Fibroblast of lung (primary cell): Measurements from ENCODE around the gene AIMP1. TPM values are rescaled to one million over a fixed set of nuclear protein-coding genes. Genes with fewer than 3 reads are reported as not detected.

ENCODE experiments used
- DNase-seq, 2 donors: peaks; one replicate each; pipeline versions ENCODE4 v3.0.0 to v3.0.0-alpha.2; 2010; ENCODE audit warnings: low read depth in 2 of 2
- H2AFZ ChIP-seq: 2 replicates; pipeline ENCODE4 v1.5.1; 2012; ENCODE audit warnings: low read length, control low read depth, inconsistent platforms
- H3K27ac ChIP-seq: 2 replicates; pipeline ENCODE4 v1.5.1; 2011; ENCODE audit warnings: low read length, control low read depth; ENCODE audit not compliant: insufficient read depth
- H3K27me3 ChIP-seq: 2 replicates; pipeline ENCODE4 v1.5.1; 2011; ENCODE audit warnings: mild to moderate bottlenecking, low read length; ENCODE audit not compliant: control insufficient read depth, insufficient read depth
- H3K36me3 ChIP-seq: 2 replicates; pipeline ENCODE4 v1.5.1; 2011; ENCODE audit warnings: low read length; ENCODE audit not compliant: control insufficient read depth, insufficient read depth
- H3K4me1 ChIP-seq: 2 replicates; pipeline ENCODE4 v1.5.1; 2011; ENCODE audit warnings: low read length; ENCODE audit not compliant: control insufficient read depth, insufficient read depth; ENCODE audit errors: extremely low read depth
- H3K4me2 ChIP-seq: 2 replicates; pipeline ENCODE4 v1.5.1; 2011; ENCODE audit warnings: low read length, control low read depth; ENCODE audit not compliant: insufficient read depth; ENCODE audit errors: extremely low read depth
- H3K4me3 ChIP-seq, 4 experiments: fragments of 200-600 bp in 1 of 4; sonication (generic) in 1 of 4; replicated peaks in 1 of 4; 2 replicates each; pipeline ENCODE4 v1.5.1; 2011 to 2016; ENCODE audit warnings: low read length in 4 of 4, low read depth in 3 of 4, mild to moderate bottlenecking in 3 of 4, control low read depth in 2 of 4, inconsistent platforms in 1 of 4, mixed read lengths in 1 of 4; ENCODE audit not compliant: insufficient read depth in 1 of 4; ENCODE audit errors: control extremely low read depth in 1 of 4
- H3K79me2 ChIP-seq: 2 replicates; pipeline ENCODE4 v1.5.1; 2012; ENCODE audit warnings: mild to moderate bottlenecking, low read length, inconsistent platforms; ENCODE audit not compliant: control insufficient read depth, insufficient read depth
- H3K9ac ChIP-seq: 2 replicates; pipeline ENCODE4 v1.5.1; 2011; ENCODE audit warnings: mild to moderate bottlenecking, low read length, control low read depth; ENCODE audit not compliant: insufficient read depth
- H3K9me3 ChIP-seq: 2 replicates; pipeline ENCODE4 v1.5.1; 2012; ENCODE audit warnings: low read depth, low read length; ENCODE audit not compliant: control insufficient read depth, insufficient read depth
- H4K20me1 ChIP-seq: 2 replicates; pipeline ENCODE4 v1.5.1; 2011; ENCODE audit warnings: low read length; ENCODE audit not compliant: control insufficient read depth, insufficient read depth; ENCODE audit errors: extremely low read depth
- CTCF ChIP-seq, 2 donors: IDR thresholded peaks in 1 of 2; conservative IDR thresholded peaks in 1 of 2; 1 replicate in 1 of 2; 2 replicates in 1 of 2; pipeline ENCODE4 v1.5.1; 2011 to 2012; ENCODE audit warnings: low read length in 2 of 2, control low read depth in 1 of 2, inconsistent platforms in 1 of 2, low read depth in 1 of 2, mild to moderate bottlenecking in 1 of 2
- EZH2 ChIP-seq: IDR thresholded peaks from 2 replicates; pipeline ENCODE4 v1.5.1; 2012; ENCODE audit warnings: low read length, control low read depth, mild to moderate bottlenecking; ENCODE audit errors: missing control alignments
- polyA plus RNA-seq, 2 donors: library from polyadenylated mRNA; depleted of rRNA in 1 of 2; stranded (reverse) in 1 of 2; unstranded in 1 of 2; fragments of >200 nt; gene quantifications; 2 replicates each; pipeline ENCODE4 v1.2.1, GENCODE V29; 2011 to 2012; ENCODE audit warnings: missing spikeins in 1 of 2
- total RNA-seq: library from RNA; depleted of rRNA; stranded (reverse); fragments of >200 nt; gene quantifications from 2 replicates; pipeline ENCODE4 v1.2.1, GENCODE V29; 2014

AIMP1 gene
- total and polyA plus RNA-seq, 2 donors (not counting 1 experiment from before 2014, with no cell fraction given) = 28.2 to 48.4 TPM

DNA sequence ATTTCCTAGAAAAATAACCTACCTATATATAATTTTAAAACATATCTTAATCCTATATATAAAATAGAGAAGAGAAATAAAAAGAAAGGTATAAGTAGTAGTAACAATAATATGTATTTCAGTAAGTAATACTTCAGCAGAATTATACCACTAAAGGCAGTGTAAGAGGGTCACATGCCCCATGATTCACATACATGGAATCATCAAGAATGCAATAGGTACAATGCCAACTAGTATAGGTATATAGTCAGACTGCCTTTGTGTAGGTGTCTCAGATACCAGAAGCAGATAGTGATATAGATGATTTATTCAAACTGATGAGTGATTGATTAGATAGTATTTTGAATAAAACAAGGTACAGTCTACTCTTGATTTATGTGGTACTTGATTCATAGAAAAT lies 9.4 kb downstream of the AIMP1 start:
- Histone ChIP-seq H3K27ac (no peak overlapping the region), H3K9ac (no peak overlapping the region), H4K20me1 (no peaks in the 10 kb centered on the region), H3K27me3 (no peaks in the 10 kb centered on the region), H3K4me1 (no peaks in the 10 kb centered on the region), H3K4me3 (no peak overlapping the region), H3K79me2 (peaks cover 5% of the 10 kb centered on the region), H3K4me2 (no peak overlapping the region), H3K36me3 (no peaks in the 10 kb centered on the region), H3K9me3 (no peaks in the 10 kb centered on the region), H2AFZ (no peak overlapping the region)
- TF ChIP-seq EZH2 (no peak), CTCF (conservative IDR thresholded peaks at IDR 0.05 in 1 of 2, IDR thresholded peaks at IDR 0.05 in 1 of 2; ENCODE audit: low read depth in 1 of 2, low read length in 2 of 2) (no peak)
- peak in 1 of 2 donors; percentile 23 for DNase-seq

GRCh38 chr4:106329041-106329618 lies 12.8 kb downstream of the AIMP1 start:
- DNase-seq = peak; percentile 43 to 60
- H4K20me1 ChIP-seq = no peaks in the 10 kb centered on the region
- H3K9ac ChIP-seq = no peak overlapping the region
- no peaks in the 10 kb centered on the region for H3K9me3 ChIP-seq
- H3K79me2 ChIP-seq = no peaks in the 10 kb centered on the region
- H3K4me3 ChIP-seq = no peak overlapping the region
- H3K4me2 ChIP-seq = no peak overlapping the region
- H3K4me1 ChIP-seq = no peaks in the 10 kb centered on the region
- H3K36me3 ChIP-seq = peaks cover 3% of the 10 kb centered on the region
- no peaks in the 10 kb centered on the region for H3K27me3 ChIP-seq
- TF ChIP-seq EZH2 (no peak), CTCF (conservative IDR thresholded peaks at IDR 0.05 in 1 of 2, IDR thresholded peaks at IDR 0.05 in 1 of 2; ENCODE audit: low read depth in 1 of 2, low read length in 2 of 2) (peak; percentile 69 to 78)
- H3K27ac ChIP-seq = no peak overlapping the region
- no peak overlapping the region for H2AFZ ChIP-seq

DNA sequence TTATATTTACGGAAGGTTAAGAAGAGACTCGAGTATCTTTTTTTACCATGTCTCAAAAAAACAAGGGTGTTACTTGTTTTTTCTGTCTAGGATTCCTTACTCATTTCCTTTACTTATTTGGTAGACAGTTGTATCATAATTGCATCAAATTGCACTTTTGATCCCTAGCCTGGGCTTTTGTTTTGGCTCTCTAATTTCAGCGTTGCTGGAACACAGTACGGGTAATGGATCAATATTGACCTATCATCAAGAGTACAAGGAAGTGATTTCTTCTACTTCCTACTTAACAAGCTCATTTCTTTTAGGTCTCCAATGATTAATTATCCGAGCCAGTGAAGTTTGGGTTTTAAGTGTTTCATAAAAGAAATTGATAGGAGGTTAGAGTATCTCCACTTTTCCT lies 16.8 kb downstream of the AIMP1 start:
- peaks cover 3% of the 10 kb centered on the region for H3K36me3 ChIP-seq
- H3K4me2 ChIP-seq = no peak overlapping the region
- DNase-seq = no peak
- TF ChIP-seq CTCF (conservative IDR thresholded peaks at IDR 0.05 in 1 of 2, IDR thresholded peaks at IDR 0.05 in 1 of 2; ENCODE audit: low read depth in 1 of 2, low read length in 2 of 2) = no peak
- TF ChIP-seq EZH2 = no peak
- no peak overlapping the region for H2AFZ ChIP-seq
- no peak overlapping the region for H3K9ac ChIP-seq
- no peak overlapping the region for H3K4me3 ChIP-seq
- no peaks in the 10 kb centered on the region for H3K79me2 ChIP-seq
- no peaks in the 10 kb centered on the region for H3K27me3 ChIP-seq
- no peaks in the 10 kb centered on the region for H3K9me3 ChIP-seq
- H3K4me1 ChIP-seq = no peaks in the 10 kb centered on the region
- no peaks in the 10 kb centered on the region for H4K20me1 ChIP-seq
- no peak overlapping the region for H3K27ac ChIP-seq
